ENCODE measurements around the gene CCDC78. TPM values are rescaled to one million over a fixed set of nuclear protein-coding genes. Genes with fewer than 3 reads are reported as not detected.

CCDC78 gene
- total and polyA plus RNA-seq, 2 of the 13 experiments (the other 11 are each of a cell fraction or from before 2014, with no cell fraction given) = 0.53 to 1.5 TPM

GRCh38 chr16:680967-681745, 45.1 kb downstream of the CCDC78 start (continued):
- TF ChIP-seq ZNF253 (CRISPR knock-in tag; IDR thresholded peaks at IDR 0.05; ENCODE audit: borderline replicate concordance) (peak; percentile 62; the same call in 1 of the 2 replicates), ZNF232 (CRISPR knock-in tag; IDR thresholded peaks at IDR 0.05; ENCODE audit: borderline replicate concordance) (no peak), MYNN (CRISPR knock-in tag; IDR thresholded peaks at IDR 0.05; ENCODE audit: low read depth) (no peak), KDM2A (CRISPR knock-in tag; IDR thresholded peaks at IDR 0.05; ENCODE audit: borderline replicate concordance, low read depth) (peak; percentile 78; the same call in 1 of the 2 replicates), CBFB (CRISPR knock-in tag; IDR thresholded peaks at IDR 0.05) (no peak), ZNF12 (CRISPR knock-in tag; IDR thresholded peaks at IDR 0.05) (no peak), EP300 (IDR thresholded peaks at IDR 0.05; ENCODE audit: low read depth in 2 of 2, low read length in 2 of 2) (no peak), EP300 (CRISPR knock-in tag; IDR thresholded peaks at IDR 0.05; ENCODE audit: borderline replicate concordance) (no peak), PHF8 (CRISPR knock-in tag; IDR thresholded peaks at IDR 0.05) (peak; percentile 46), LRRFIP1 (CRISPR knock-in tag; conservative IDR thresholded peaks at IDR 0.05) (no peak), TCF7L2 (IDR thresholded peaks at IDR 0.05; ENCODE audit: low read depth, low read length) (no peak), NFYB (CRISPR knock-in tag; IDR thresholded peaks at IDR 0.05) (no peak), REST (IDR thresholded peaks at IDR 0.05; ENCODE audit: borderline replicate concordance in 1 of 2, low read depth in 1 of 2, low read length in 2 of 2) (no peak), NRL (CRISPR knock-in tag; IDR thresholded peaks at IDR 0.05; ENCODE audit: borderline replicate concordance) (no peak), MAZ (IDR thresholded peaks at IDR 0.05; ENCODE audit: borderline replicate concordance, low read depth, low read length) (no peak), MAZ (CRISPR knock-in tag; IDR thresholded peaks at IDR 0.05; ENCODE audit: low read depth) (no peak), GATA4 (IDR thresholded peaks at IDR 0.05; ENCODE audit: borderline replicate concordance, low read depth) (no peak), MAX (IDR thresholded peaks at IDR 0.05) (no peak; the same call in 1 of the 2 replicates), ZBTB7B (CRISPR knock-in tag; IDR thresholded peaks at IDR 0.05) (no peak), SNAI1 (CRISPR knock-in tag; IDR thresholded peaks at IDR 0.05; ENCODE audit: borderline replicate concordance) (no peak), MYC (CRISPR knock-in tag; IDR thresholded peaks at IDR 0.05; ENCODE audit: borderline replicate concordance) (peak; percentile 51; the same call in 1 of the 2 replicates)
